Sigmoid colon (tissue), 4 donors: ENCODE data around the gene MACROD2.

Source experiments
- CTCF ChIP-seq, 4 experiments: fragments of 450-650 bp in 3 of 4; fragments of 200-600 bp in 1 of 4; IDR thresholded peaks; one replicate each; pipeline ENCODE4 v1.5.1; 2016 to 2019; ENCODE audit warnings: antibody characterized with exemption in 4 of 4, mild to moderate bottlenecking in 3 of 4, moderate library complexity in 2 of 4
- EP300 ChIP-seq, 4 donors: sonication (generic); formaldehyde crosslinking; IDR thresholded peaks; one replicate each; pipeline ENCODE4 v1.6.1; 2017; ENCODE audit warnings: antibody characterized with exemption in 4 of 4
- POLR2A ChIP-seq, 2 donors: fragments of 450-650 bp; IDR thresholded peaks; one replicate each; pipeline ENCODE4 v1.6.1; 2016; ENCODE audit warnings: antibody characterized with exemption in 2 of 2, mild to moderate bottlenecking in 2 of 2, moderate library complexity in 2 of 2
- POLR2AphosphoS5 ChIP-seq, 4 donors: sonication (generic); formaldehyde crosslinking; IDR thresholded peaks; one replicate each; pipeline ENCODE4 v1.6.1; 2017; ENCODE audit warnings: antibody characterized with exemption in 4 of 4

- no peak for TF ChIP-seq CTCF (IDR thresholded peaks at IDR 0.05)
- no peak for TF ChIP-seq POLR2AphosphoS5 (IDR thresholded peaks at IDR 0.05)
- no peak for TF ChIP-seq EP300 (IDR thresholded peaks at IDR 0.05)
- TF ChIP-seq POLR2A (IDR thresholded peaks at IDR 0.05) = no peak
Observed at GRCh38 chr20:14036567-14036966, 41.3 kb downstream of the MACROD2 start.
